ENCODE data around the gene GREB1.
A peak's percentile ranks its signal among the peaks of the same experiment; 100 is the strongest.

GREB1 gene

GRCh38 chr2:11665510-11666362 lies 131.9 kb downstream of the GREB1 start:
- no peak for DNase-seq (ENCODE audit: low spot score)

- no peak for DNase-seq (ENCODE audit: low spot score)
Measured at GRCh38 chr2:11667194-11667593, 133.3 kb downstream of the GREB1 start.

GRCh38 chr2:11667866-11668637 lies 134.2 kb downstream of the GREB1 start:
- no peak for DNase-seq (ENCODE audit: low spot score)

- no peak for DNase-seq (ENCODE audit: low spot score)
Measured at GRCh38 chr2:11669454-11670291, 135.8 kb downstream of the GREB1 start, which contains the start of gene NTSR2. TSS of gene NTSR2 (minus strand) at chr2:11670195. CDS start at chr2:11670129, 66 bp downstream.

GRCh38 chr2:11672407-11672806 lies 138.6 kb downstream of the GREB1 start:
- no peak for DNase-seq (ENCODE audit: low spot score)

- DNase-seq (ENCODE audit: low spot score): no peak
Measured at GRCh38 chr2:11674983-11675382, 141.1 kb downstream of the GREB1 start.

- no peak for DNase-seq (ENCODE audit: low spot score)
Measured at GRCh38 chr2:11675423-11676112, 141.7 kb downstream of the GREB1 start.

- DNase-seq (ENCODE audit: low spot score): no peak
Measured at GRCh38 chr2:11676640-11677039, 142.8 kb downstream of the GREB1 start.

- DNase-seq (ENCODE audit: low spot score): peak; percentile 62
Measured at GRCh38 chr2:11677136-11678055, 143.6 kb downstream of the GREB1 start.

GRCh38 chr2:11678306-11678960 lies 144.6 kb downstream of the GREB1 start:
- no peak for DNase-seq (ENCODE audit: low spot score)

GRCh38 chr2:11679016-11679415 lies 145.2 kb downstream of the GREB1 start:
- no peak for DNase-seq (ENCODE audit: low spot score)

GRCh38 chr2:11679486-11680181 lies 145.8 kb downstream of the GREB1 start:
- peak; percentile 77 for DNase-seq (ENCODE audit: low spot score)

GRCh38 chr2:11680182-11680900 lies 146.5 kb downstream of the GREB1 start:
- DNase-seq (ENCODE audit: low spot score): peak; percentile 89

GRCh38 chr2:11680901-11681721 lies 147.3 kb downstream of the GREB1 start:
- peak; percentile 85 for DNase-seq (ENCODE audit: low spot score)

GRCh38 chr2:11681722-11682589 lies 148.1 kb downstream of the GREB1 start:
- DNase-seq (ENCODE audit: low spot score): peak; percentile 64

- DNase-seq (ENCODE audit: low spot score): no peak
Measured at GRCh38 chr2:11682590-11682915, 148.7 kb downstream of the GREB1 start.

GRCh38 chr2:11683476-11683875 lies 149.6 kb downstream of the GREB1 start:
- DNase-seq (ENCODE audit: low spot score): no peak

Measured in cerebellar cortex (tissue), 1 donor.